Mucosa of gallbladder (tissue), 1 donor: ENCODE data around the gene PPP1R26. TPM values are rescaled to one million over a fixed set of nuclear protein-coding genes. Genes with fewer than 3 reads are reported as not detected.

Source experiments
- DNase-seq: peaks from one replicate; pipeline ENCODE4 v3.0.0-alpha.2; 2020; ENCODE audit warnings: low spot score
- total RNA-seq: library from RNA; stranded (reverse); gene quantifications from one replicate; pipeline ENCODE4 v1.2.1, GENCODE V29; 2021
- donor health status: DM: no; HTN: no; CAD: no.

PPP1R26 gene
- total RNA-seq, 1 donor from 2014 or later: 23.3 TPM

DNA sequence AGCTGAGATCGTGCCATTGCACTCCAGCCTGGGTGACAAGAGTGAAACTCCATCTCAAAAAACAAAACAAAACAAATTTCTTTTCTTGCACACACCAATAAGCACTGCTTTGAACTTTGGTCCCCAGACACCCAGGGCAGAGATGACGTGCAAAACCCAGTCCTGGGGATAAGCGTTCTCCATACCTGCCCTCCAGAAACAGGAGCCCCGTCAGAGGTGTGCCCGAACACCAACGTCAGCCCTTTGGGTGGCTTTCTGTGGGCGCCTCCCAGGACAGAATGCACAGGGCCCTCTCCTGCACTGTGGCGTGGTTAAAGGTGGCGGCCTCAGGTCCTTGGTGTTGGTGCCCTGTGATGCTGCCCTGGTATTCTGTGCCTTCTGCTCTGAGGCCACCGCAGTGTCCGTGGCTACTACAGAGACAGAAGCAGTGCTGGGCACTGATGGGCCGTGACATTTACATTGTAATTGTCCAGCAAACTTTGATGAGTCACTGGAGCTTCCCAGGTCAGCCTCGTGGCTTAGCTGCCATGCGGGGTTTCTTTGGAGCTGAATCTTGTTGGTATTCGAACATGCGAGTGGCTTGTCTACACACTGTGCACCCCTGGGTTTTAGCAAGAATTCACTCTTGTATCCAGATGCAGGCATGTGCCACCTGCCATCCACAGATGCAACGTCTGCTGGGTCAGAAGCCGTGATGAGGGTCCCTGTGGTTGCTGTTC, 9.8 kb downstream of the PPP1R26 start:
- DNase-seq: no peak

DNA sequence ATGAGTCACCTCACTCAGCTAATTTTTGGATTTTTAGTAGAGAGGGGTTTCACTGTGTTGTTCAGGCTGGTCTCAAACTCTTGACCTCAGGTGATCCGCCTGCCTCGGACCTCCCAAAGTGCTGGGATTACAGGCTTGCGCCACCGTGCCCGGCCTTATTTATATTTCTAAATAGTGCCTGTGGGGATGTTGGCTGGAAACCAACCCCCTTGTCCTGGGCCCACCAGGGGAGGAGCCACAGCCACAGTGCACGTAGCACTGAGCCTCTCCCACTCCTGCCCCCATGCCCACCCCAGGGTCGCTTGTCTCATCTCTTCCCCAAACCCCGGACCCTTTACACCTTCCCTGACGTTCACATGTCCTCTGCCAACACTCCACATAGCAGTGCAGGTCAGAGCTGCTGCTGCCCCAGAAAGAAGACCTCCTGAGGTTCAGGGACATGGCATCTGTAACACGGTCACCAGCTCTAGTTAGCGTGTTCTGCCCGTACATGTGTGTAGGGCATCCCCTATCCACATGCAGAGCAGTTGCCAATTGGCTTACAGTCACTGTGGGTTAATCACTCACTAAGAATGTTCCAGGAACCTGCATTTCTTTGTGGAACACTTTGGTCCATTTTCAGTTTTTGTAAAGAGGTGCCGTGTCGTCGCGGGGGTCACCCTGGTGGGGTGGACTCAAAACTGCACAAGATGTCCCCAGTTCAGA, 10.7 kb downstream of the PPP1R26 start:
- DNase-seq: no peak

DNA sequence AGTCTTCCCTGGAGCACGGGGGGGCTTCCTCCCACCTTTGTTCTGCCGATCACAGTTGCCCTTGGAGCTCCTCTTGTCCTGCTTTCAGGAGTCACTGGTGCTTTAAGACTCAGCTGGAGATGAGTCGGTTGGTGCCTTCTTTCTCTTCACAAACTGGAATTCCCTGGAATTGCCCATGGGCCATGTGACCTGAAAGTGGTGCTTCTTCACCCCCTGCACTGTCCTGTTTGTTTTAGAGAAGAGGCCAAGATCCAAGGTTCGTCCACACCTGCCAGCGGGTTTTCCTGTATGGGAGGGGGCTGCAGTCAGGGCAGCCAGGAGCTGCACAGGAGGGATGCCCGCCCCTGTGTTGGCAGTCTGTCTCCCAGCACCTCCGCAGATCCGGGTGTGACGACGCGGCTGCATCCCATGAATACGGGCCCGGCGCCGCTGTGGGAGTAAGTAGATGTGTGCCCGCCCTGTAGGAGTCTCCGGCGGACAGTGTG, 11.4 kb downstream of the PPP1R26 start:
- DNase-seq: no peak

DNA sequence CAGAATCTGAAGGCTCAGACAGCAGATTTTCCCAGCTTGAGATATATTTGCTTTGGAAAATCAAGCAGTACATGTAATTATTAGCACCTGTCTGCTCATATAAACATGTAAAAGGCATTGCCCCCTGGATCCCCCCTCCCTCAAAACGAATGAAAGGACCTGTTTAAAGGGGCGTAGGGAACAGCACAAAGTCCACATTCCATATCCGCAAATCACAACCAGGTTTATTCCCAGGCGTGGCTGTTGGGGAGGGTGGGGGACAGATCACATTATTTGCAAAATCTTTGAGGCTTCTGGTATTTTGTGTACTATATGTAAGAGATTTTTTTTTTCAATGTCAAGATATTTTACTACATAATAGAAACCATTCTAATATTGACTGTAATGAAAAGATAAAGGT, 12.2 kb downstream of the PPP1R26 start:
- no peak for DNase-seq

DNA sequence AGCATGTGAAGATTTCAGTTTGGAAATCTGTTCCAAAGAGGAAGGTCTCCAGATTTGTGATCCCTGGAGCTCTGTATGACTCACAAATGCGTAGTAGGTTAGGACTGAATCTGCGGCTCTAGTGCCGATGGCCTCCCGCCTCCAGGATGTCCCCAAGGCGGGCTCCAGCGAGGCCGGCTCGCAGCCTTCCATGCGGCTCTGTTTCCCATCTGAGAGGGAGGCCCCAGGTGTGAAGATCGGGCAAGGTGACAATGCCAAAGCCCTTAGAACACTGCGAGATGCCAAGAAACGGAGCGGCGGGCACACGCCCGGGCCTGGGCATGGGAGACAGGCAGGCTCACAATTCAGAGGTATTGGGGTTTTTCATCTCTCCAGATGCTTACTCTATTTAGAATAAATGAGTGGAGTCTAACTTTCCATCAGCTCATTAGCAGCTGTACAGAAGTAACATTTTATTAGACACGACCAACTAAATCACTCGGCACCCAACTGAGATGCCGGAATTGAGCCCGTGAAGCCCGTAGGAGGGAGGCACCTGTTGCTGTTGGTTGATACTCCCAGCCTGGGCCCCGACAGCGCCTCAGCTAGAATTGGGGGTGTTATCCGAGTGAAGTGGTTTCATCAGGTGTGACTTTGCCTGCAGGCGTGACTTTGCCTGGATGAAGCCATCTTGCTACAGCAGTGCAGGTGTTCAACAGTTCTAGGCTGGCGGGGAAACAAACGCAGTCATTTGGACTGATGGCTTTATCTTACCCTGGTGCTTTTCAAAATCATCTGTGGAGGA, 13.5 kb downstream of the PPP1R26 start:
- DNase-seq: no peak

DNA sequence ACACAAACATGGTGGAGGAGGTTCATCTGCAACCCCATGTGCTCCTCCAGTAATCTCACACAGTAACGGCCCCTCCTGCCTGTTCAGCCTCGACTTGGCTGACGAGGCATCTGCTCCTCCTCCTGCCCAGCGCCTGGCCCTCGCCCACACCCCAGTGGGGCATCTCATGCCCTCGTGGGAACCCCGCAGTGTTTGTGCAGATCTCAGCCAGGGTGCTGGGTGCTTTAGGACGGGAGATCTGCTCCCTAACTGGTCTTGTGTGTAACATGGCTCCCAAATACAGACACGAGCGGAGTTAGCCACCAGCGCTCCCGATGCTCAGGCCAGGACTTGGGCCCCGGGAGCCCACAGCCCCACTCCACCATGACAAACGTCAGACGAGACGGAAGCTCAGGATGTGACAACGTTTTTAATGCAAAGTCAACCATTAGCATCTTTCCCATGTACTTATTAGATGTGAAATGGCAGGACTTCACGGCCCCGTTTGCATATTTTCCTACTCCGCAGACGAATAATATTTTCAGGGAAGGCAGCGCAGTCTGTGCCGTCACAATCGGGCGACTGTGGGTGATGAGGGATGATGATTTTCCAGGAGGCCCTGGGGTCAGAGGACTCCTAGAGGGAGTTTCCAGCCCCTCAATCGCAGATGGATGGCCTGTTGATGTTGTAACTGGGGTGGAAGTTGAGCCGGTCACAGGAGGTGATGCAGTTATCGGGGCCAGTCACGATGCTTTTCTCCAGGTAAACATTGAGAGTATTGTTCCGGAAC, 15.4 kb downstream of the PPP1R26 start:
- DNase-seq: no peak

DNA sequence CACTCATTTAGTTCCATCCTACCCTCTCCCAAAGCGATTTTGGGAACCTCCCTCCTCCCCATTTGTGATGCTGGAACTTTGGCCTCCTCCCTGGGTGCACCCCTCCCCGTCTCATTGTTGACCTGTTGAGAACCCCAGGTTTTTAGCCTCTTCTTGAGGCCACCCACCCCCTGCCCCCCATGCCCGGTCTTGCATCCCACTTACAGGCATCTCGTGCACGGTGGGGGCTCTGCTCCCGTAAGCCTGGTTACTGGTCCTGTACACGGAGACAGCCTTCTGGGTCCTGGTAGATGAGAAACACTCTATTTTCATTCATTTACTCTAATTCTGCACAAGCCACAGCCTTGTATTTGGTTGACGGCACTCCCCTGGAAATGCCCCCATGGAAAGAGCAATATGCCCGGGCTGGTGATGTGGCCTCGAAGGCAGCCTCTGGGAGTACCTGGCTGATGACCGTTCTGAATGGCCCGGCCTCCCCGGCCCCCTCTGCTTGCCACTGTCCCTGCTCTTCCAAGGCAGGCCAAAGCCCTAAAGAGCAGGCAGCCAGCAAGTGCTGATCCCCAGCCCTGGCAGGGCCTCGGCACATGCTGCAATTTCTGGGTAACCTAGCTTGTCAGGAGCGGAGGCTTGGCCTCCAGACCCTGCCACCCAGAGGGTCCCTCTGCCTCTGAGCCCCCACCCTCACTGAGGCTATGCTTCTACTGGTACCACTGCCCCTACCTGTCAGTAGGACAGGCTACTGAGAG, 19.0 kb downstream of the PPP1R26 start:
- no peak for DNase-seq

DNA sequence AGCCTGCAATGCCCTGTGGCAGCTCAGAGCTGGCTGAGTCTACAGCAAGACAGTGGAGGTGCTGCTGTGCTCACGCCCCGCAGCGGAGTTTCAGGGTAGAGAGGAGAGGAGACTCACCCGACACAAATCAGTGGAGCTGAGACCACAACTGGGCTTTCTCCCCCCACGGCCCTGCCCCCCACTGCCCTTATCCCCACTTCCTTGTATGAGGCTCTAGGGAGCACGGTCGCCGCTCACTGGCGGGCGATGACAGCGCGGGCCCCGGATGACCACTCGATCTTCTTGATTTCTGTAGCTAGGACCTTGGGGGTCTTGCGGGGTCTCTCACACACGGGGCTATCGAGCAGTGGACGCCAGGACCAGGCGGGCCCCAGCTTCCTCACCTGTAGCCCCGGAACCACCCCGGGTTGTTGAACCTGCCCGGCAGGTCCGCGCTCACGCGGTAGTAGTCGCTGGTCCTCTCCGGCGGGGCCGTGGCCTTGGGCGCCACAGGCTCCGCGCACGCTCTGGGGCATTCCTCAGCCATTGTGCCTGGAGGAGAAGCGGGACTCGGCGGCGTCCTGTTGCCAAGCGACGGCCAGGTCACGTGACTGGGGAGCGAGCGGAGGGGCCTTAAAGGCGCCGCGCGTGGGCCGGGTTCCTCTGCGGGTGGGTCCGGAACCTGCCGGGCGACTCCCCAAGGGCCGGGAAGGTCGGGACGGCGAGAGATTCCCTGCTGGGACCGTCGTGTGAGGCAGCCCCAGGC, 19.9 kb downstream of the PPP1R26 start:
- DNase-seq: peak; percentile 97

DNA sequence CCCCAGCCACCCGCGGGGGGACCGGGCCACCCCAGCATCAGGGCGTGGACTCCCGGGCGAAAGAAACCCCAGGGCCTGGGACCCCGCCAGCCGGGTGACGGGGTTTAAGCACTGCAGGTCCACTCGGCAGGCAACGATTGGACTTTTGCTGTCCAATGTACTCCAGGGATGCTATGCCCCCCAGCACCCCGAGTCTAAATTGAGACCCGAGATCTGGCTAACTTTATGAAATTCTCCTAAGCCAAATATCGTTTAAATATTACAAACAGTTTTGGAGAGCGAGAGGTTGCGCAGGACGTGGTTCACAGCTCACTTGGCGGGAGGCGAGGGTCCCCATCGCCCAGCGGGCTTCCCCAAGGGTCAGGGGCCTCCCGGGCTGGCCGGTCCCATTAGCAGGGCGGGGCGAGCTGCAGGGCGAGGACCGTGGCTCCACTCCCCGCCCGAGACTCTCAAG, 20.5 kb downstream of the PPP1R26 start:
- no peak for DNase-seq

DNA sequence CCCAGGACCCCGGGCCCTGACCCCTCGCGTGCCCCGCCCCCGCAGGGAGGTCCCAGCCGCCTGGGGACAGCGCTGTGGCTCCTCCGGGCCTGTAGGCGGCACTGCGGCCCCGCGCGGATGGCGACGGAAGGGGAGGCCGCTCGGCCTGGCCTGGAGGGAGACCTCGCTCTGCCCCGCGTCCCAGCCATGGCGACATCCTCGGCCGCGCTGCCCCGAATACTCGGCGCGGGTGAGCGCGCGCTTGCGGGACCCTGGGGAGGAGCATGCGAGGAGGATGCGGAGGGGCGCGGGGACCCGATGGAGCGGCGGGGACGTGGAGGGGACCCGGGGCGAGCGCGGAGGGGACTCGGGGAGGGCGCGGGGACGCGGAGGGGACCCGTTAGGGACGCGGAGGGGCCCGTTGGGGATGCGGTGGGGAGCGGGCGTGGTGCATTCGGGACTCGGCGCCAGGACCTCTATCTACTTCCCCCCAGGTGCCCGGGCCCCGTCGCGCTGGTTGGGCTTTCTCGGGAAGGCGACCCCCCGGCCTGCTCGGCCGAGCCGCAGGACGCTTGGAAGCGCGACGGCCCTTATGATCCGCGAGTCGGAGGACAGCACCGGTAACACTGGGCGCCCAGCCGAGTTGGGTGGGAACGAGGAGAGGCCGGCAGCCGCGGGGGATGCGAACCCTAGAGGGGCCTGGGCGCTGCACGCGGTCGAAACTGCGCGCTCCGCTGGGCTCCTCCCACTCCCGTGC, 21.1 kb downstream of the PPP1R26 start, which contains the start of gene MRPS2:
Gene MRPS2 (plus strand): TSS at position 158 of the 736 bp plus-strand sequence. CDS start 29 bp downstream, at position 187.
- DNase-seq: peak; percentile 84

DNA sequence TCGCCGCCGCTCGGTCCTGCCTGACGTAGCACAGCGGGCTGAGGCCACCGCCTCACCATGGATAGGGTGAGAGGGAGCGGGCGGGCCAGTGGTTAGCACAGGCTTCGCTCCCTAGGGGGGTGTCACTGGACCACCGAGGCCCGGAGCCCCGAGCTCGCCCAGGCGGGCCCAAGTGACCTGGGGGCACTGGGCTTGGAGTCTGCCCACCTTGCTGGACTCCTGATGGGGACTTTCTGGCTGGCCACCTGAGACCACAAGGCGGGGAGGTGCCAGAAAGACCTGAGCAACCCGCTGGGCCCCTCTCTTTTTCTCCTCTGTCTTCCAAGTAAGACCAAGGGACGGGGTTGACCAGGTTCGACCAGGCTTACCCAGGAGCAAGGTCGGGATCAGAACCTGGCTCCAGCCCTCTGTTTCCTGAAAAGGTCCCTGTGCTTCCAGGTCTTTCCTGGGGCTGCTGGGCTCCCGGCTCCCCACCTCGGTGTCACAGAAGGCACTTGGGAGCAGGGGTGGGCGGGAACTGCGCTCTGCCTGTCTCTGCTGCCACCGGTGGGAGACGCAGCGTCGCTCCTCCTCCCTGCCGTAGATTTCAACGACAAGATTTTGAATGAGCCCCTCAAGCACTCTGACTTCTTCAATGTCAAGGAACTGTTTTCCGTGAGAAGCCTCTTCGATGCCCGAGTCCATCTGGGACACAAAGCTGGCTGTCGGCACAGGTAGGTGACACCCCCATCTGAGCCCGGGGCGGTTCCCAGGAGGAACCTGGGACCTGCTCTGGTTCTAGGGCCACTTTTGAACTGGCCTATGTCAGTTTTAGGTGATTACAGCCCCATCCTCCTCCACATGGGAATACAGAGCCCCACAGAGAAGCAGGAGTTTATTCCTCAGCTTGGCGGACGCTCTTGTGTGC, 21.9 kb downstream of the PPP1R26 start:
- no peak for DNase-seq

DNA sequence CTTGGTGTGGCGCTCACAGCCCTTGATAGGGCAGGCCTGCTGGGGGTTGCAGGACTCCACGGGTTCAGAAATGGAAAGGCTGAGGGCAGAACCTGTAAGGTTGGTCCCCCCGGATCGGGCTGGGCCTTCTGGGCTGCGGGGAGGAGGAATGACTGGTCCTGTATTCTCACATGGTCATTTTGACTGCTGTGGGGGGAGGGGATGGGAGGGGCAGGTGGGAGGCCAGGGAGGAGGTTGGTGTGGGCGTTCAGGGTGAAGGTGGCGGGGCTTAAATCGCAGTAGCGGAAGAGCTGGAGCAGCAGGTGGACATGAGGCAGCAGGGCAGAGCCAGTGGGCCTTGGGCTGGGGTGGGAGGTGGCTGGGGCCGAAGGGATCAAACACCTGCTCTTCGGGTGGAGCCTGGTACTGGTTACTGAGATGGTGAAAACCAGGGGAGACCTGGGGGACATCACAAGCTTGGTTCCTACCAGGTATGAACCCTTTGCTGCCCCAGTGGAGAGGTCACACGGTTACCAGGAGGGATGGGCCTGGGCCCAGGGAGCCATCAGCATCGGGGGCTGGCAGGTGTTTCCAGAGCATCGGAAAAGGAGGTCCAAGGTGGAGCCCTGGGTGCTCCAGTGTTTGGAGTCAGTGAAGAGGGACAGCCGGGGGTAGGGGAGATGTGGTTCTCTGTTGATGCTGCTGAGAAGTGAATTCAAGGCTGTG, 22.7 kb downstream of the PPP1R26 start:
- DNase-seq: no peak

DNA sequence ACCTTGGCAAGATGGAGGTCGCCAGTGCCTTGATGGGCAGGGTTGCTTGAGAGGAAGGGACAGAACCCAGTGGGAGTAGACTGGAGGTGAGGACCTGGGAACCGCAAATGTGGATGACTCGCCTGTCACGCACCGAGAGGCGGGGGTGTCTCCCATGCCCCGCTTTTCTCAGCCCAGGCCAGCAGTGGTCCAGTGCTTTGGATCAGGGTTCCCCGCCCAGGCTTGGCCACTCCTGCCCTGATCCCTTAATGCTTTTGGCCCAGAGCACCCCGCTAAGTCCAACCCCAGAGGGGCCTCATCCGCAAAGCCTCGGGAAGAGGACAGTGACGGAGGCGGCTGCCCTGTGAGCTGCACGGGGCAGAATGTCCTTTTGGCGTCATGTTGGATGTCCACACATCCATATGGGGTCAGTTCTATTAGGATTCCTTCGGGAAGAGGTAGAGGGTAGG, 23.3 kb downstream of the PPP1R26 start:
- no peak for DNase-seq

DNA sequence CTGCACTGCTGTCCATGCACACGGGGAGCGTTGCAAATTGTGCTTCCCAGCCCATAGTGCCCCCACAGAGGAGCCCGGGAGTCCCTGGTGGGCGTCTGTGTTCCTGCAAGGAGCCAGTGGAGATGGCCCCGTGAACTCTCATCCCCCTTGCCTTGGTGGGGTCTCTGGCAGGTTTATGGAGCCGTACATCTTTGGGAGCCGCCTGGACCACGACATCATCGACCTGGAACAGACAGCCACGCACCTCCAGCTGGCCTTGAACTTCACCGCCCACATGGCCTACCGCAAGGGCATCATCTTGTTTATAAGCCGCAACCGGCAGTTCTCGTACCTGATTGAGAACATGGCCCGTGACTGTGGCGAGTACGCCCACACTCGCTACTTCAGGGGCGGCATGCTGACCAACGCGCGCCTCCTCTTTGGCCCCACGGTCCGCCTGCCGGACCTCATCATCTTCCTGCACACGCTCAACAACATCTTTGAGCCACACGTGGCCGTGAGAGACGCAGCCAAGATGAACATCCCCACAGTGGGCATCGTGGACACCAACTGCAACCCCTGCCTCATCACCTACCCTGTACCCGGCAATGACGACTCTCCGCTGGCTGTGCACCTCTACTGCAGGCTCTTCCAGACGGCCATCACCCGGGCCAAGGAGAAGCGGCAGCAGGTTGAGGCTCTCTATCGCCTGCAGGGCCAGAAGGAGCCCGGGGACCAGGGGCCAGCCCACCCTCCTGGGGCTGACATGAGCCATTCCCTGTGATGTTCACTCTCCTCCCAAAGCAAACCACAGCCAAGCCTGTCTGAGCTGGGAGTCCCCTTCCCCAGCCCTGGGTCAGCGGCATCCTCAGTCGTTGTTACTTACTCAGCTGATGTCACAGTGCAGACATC, 24.0 kb downstream of the PPP1R26 start:
- no peak for DNase-seq

DNA sequence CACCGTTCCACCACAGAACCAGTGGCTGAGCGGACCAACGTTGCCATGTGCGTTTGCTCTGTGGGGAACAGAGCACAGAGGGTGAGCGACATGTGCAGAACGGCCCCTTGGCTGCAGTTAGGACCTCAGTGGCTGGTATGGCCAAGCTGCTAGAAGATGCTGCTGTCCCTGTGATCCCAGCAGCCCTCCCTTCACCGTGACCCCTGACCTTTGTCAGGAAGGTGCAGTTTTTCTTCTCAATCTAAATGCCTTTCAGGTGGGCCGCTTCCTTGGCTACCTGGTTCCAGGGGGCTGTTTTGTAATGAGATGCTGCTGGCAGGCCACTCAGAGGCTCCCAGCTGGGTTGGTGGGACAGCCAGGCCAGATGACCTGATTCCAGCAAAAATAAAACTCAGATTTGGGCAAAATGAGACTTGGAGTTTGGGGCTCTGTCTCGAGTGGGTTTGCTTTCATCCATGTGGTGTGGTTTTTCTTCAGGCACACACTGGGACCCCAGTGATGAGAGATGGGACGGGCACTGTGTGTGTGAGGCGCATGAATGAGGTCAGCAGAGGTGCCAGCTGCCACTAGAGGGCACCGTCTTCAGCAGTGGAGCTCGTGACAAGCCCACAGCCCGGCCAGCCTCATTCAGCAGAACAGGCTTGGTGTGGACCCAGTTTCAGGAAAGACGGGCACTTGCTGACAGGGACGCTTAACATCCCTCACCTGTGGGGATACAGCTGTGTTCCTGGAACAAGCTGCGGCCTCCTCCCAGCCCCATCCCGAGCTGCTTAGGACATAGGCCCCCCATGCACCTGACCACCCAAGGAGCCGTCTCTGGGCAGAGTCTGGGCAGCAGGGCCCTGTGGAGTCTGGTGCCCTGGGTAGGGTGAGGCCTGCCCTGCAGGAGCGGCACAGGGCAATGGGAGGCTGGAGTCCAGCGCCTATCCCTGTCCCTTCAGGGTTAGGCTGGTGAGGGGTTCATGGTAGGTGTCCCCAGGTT, 25.0 kb downstream of the PPP1R26 start:
- DNase-seq: peak; percentile 43
